Measurements from ENCODE around the gene MYO5A.

DNA sequence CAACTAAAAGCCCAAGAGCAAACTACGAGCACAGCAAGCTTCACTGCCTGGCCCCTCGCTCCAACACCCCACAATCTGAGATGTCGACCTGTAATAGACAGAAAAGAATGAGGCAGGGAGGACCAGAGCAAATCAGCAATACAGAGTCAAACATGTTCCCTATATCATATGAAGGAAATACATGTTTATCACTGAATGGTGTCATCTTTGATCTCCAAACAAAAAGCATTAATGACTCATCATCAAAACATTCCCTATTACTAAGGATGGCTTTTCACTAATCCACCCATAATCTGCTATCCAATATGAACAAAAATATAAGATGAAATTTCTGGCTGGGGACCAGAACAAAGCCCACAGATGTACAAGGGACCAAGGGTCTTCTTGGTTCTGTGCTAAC lies 34.7 kb downstream of the MYO5A start:
- TF ChIP-seq ZNF8 (CRISPR knock-in tag; IDR thresholded peaks at IDR 0.05) (no peak), ZNF70 (CRISPR knock-in tag; IDR thresholded peaks at IDR 0.05) (no peak)
- TF ChIP-seq, protein P1, sequence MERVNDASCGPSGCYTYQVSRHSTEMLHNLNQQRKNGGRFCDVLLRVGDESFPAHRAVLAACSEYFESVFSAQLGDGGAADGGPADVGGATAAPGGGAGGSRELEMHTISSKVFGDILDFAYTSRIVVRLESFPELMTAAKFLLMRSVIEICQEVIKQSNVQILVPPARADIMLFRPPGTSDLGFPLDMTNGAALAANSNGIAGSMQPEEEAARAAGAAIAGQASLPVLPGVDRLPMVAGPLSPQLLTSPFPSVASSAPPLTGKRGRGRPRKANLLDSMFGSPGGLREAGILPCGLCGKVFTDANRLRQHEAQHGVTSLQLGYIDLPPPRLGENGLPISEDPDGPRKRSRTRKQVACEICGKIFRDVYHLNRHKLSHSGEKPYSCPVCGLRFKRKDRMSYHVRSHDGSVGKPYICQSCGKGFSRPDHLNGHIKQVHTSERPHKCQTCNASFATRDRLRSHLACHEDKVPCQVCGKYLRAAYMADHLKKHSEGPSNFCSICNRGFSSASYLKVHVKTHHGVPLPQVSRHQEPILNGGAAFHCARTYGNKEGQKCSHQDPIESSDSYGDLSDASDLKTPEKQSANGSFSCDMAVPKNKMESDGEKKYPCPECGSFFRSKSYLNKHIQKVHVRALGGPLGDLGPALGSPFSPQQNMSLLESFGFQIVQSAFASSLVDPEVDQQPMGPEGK (CRISPR knock-in tag; IDR thresholded peaks at IDR 0.05; ENCODE audit: borderline replicate concordance) = no peak
